SU-DHL-6 (cell line): Measurements from ENCODE around the gene TSPAN4.

ENCODE experiments used
- EZH2phosphoT487 ChIP-seq: fragments of 200-600 bp; sonication (generic), shearing (Covaris generic); conservative IDR thresholded peaks from 2 replicates; pipeline ENCODE4 v1.6.1; 2018; ENCODE audit warnings: mild to moderate bottlenecking, antibody characterized with exemption, low read length, moderate library complexity, mixed read lengths
- TF ChIP-seq, protein P1 (sequence below): fragments of 200-600 bp; sonication (generic); IDR thresholded peaks from one replicate; pipeline ENCODE4 v1.5.1; 2017; ENCODE audit warnings: antibody characterized with exemption, mild to moderate bottlenecking, low read length, moderate library complexity; ENCODE audit not compliant: insufficient read depth, poor library complexity, severe bottlenecking

DNA sequence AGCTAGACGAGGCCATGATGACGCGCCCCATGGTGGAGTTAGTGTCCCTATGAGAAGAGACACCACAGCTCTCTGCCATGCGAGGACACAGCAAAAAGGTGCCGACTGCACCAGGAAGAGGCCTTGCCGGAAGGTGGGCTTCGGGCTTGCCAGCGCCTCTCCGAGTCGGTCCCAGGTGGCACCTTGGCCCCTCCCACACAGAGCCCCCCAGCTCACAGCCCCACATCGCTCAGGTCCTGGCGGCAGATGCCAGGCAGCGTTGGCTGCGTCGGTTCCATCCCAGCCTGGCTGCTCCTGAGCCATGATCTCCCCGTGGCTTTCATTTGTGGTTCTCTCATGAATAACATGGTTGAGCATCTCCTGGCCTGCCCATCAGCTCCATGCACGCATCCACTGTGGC, 43.9 kb downstream of the TSPAN4 start:
- TF ChIP-seq, protein P1, sequence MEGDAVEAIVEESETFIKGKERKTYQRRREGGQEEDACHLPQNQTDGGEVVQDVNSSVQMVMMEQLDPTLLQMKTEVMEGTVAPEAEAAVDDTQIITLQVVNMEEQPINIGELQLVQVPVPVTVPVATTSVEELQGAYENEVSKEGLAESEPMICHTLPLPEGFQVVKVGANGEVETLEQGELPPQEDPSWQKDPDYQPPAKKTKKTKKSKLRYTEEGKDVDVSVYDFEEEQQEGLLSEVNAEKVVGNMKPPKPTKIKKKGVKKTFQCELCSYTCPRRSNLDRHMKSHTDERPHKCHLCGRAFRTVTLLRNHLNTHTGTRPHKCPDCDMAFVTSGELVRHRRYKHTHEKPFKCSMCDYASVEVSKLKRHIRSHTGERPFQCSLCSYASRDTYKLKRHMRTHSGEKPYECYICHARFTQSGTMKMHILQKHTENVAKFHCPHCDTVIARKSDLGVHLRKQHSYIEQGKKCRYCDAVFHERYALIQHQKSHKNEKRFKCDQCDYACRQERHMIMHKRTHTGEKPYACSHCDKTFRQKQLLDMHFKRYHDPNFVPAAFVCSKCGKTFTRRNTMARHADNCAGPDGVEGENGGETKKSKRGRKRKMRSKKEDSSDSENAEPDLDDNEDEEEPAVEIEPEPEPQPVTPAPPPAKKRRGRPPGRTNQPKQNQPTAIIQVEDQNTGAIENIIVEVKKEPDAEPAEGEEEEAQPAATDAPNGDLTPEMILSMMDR, result no peak
- no peak for TF ChIP-seq EZH2phosphoT487
